SK-N-SH (cell line): ENCODE measurements around the gene AMER1. TPM values are rescaled to one million over a fixed set of nuclear protein-coding genes. Genes with fewer than 3 reads are reported as not detected.

Experiments
- CTCF ChIA-PET: fragments of 300-600, 350-600 bp; formaldehyde crosslinking; extraction: SDS; loops from one replicate; lab custom pipeline; 2021; lab: Yijun Ruan, JAX
- POLR2A ChIA-PET: fragments of 350-600 bp; sonication (Branson Sonifier 250); formaldehyde crosslinking; extraction: SDS; loops from one replicate; lab custom pipeline; 2020; ENCODE audit warnings: antibody characterized with exemption, inconsistent platforms; lab: Yijun Ruan, JAX
- DNase-seq: peaks from one replicate; pipeline ENCODE4 v3.0.0; 2012
- H2AFZ ChIP-seq: fragments of 200-600 bp; sonication (generic); 2 replicates; pipeline ENCODE4 v1.8.1; 2016; ENCODE audit warnings: antibody characterized with exemption, mild to moderate bottlenecking, low read depth
- H3F3A ChIP-seq: fragments of 200-600 bp; sonication (generic); replicated peaks from 2 replicates; pipeline ENCODE3; 2016; ENCODE audit warnings: antibody characterized with exemption, mild to moderate bottlenecking; ENCODE audit not compliant: insufficient read depth
- H3K27ac ChIP-seq, 2 experiments: fragments of 200-500 bp in 1 of 2; fragments of 200-600 bp in 1 of 2; sonication (Bioruptor generic) in 1 of 2; sonication (generic), shearing (Covaris generic) in 1 of 2; 2 replicates each; pipeline versions ENCODE4 v1.5.1 to v1.6.1; 2014 to 2016; ENCODE audit warnings: low read depth in 2 of 2, inconsistent platforms in 1 of 2, low read length in 1 of 2, mild to moderate bottlenecking in 1 of 2, mixed read lengths in 1 of 2
- H3K27me3 ChIP-seq: fragments of 200-600 bp; sonication (generic), shearing (Covaris generic); 2 replicates; pipeline ENCODE4 v1.6.1; 2016; ENCODE audit warnings: mixed run types; ENCODE audit not compliant: insufficient read depth
- H3K36me3 ChIP-seq, 2 experiments: fragments of 200-500 bp in 1 of 2; fragments of 200-600 bp in 1 of 2; sonication (Bioruptor generic) in 1 of 2; sonication (generic) in 1 of 2; replicated peaks in 1 of 2; 2 replicates each; pipeline versions ENCODE3 to v1.5.1; 2014 to 2016; ENCODE audit warnings: low read length in 1 of 2, mild to moderate bottlenecking in 1 of 2; ENCODE audit not compliant: insufficient read depth in 2 of 2, control insufficient read depth in 1 of 2
- H3K4me1 ChIP-seq, 2 experiments: fragments of 200-500 bp in 1 of 2; fragments of 200-600 bp in 1 of 2; sonication (Bioruptor generic) in 1 of 2; sonication (generic), shearing (Covaris generic) in 1 of 2; 2 replicates each; pipeline versions ENCODE4 v1.5.1 to v1.6.1; 2014 to 2016; ENCODE audit warnings: low read depth in 1 of 2, low read length in 1 of 2, mixed run types in 1 of 2; ENCODE audit not compliant: insufficient read depth in 2 of 2, control insufficient read depth in 1 of 2
- H3K4me2 ChIP-seq: fragments of 200-600 bp; sonication (generic), shearing (Covaris generic); 2 replicates; pipeline ENCODE4 v1.6.1; 2017; ENCODE audit warnings: mixed run types
- H3K4me3 ChIP-seq, 2 experiments: fragments of 200-500 bp in 1 of 2; fragments of 200-600 bp in 1 of 2; sonication (Bioruptor generic) in 1 of 2; sonication (generic), shearing (Covaris generic) in 1 of 2; 2 replicates each; pipeline versions ENCODE4 v1.5.1 to v1.8.1; 2014 to 2016; ENCODE audit warnings: low read depth in 2 of 2, inconsistent platforms in 1 of 2, low read length in 1 of 2, mild to moderate bottlenecking in 1 of 2, mixed read lengths in 1 of 2, moderate library complexity in 1 of 2
- H3K79me2 ChIP-seq: fragments of 200-600 bp; sonication (generic); 2 replicates; pipeline ENCODE4 v1.8.1; 2017; ENCODE audit warnings: mild to moderate bottlenecking; ENCODE audit not compliant: insufficient read depth
- H3K9ac ChIP-seq: fragments of 200-600 bp; sonication (generic); 2 replicates; pipeline ENCODE4 v1.6.1; 2017; ENCODE audit warnings: mixed run types
- H3K9me2 ChIP-seq: fragments of 200-600 bp; sonication (generic); 2 replicates; pipeline ENCODE4 v1.6.1; 2017; ENCODE audit warnings: mixed run types
- H3K9me3 ChIP-seq: fragments of 200-600 bp; sonication (generic); 2 replicates; pipeline ENCODE4 v1.6.1; 2017; ENCODE audit warnings: mixed run types, mild to moderate bottlenecking, moderate library complexity
- H4K20me1 ChIP-seq: fragments of 200-600 bp; sonication (generic); 2 replicates; pipeline ENCODE4 v1.6.1; 2017; ENCODE audit warnings: mild to moderate bottlenecking, mixed run types; ENCODE audit not compliant: insufficient read depth
- ELF1 ChIP-seq: IDR thresholded peaks from 2 replicates; pipeline ENCODE4 v1.4.0; 2012
- EZH2phosphoT487 ChIP-seq: fragments of 200-600 bp; sonication (generic); IDR thresholded peaks from 2 replicates; pipeline ENCODE4 v1.6.1; 2017; ENCODE audit warnings: low read depth, mixed run types, mild to moderate bottlenecking, antibody characterized with exemption, moderate library complexity, borderline replicate concordance
- FOXJ3 ChIP-seq: sonication (generic); formaldehyde crosslinking; IDR thresholded peaks from 2 replicates; pipeline ENCODE4 v1.5.1; 2020; ENCODE audit warnings: mild to moderate bottlenecking, missing genetic modification reagents
- FOXM1 ChIP-seq: IDR thresholded peaks from 2 replicates; pipeline ENCODE4 v1.4.0; 2012; ENCODE audit warnings: low read depth, mild to moderate bottlenecking
- GABPA ChIP-seq: IDR thresholded peaks from 2 replicates; pipeline ENCODE4 v1.4.0; 2012; ENCODE audit warnings: low read depth, mild to moderate bottlenecking
- GATA2 ChIP-seq: sonication (generic); formaldehyde crosslinking; IDR thresholded peaks from 2 replicates; pipeline ENCODE4 v1.5.0; 2020; ENCODE audit warnings: mild to moderate bottlenecking, missing genetic modification reagents
- NRF1 ChIP-seq: IDR thresholded peaks from 2 replicates; pipeline ENCODE4 v1.6.1; 2012; ENCODE audit warnings: low read depth, mild to moderate bottlenecking, low read length
- PBX3 ChIP-seq: IDR thresholded peaks from 2 replicates; pipeline ENCODE4; 2012
- POLR2AphosphoS5 ChIP-seq: IDR thresholded peaks from 2 replicates; pipeline ENCODE4 v1.6.1; 2012; ENCODE audit warnings: low read depth, low read length
- SIN3A ChIP-seq: IDR thresholded peaks from 2 replicates; pipeline ENCODE4 v1.6.1; 2012; ENCODE audit warnings: low read depth, mild to moderate bottlenecking, low read length, moderate library complexity, borderline replicate concordance
- SMC3 ChIP-seq: IDR thresholded peaks from 2 replicates; pipeline ENCODE4 v1.6.1; 2012; ENCODE audit warnings: low read depth, low read length, improper control_type of control experiment
- TAF1 ChIP-seq: IDR thresholded peaks from 2 replicates; pipeline ENCODE4 v1.6.1; 2012; ENCODE audit warnings: low read depth, mild to moderate bottlenecking, low read length, moderate library complexity, borderline replicate concordance
- TCF12 ChIP-seq: IDR thresholded peaks from 2 replicates; pipeline ENCODE4 v1.4.0; 2012
- TEAD4 ChIP-seq: IDR thresholded peaks from 2 replicates; pipeline ENCODE4 v1.4.0; 2012; ENCODE audit warnings: mild to moderate bottlenecking, borderline replicate concordance; ENCODE audit not compliant: insufficient read depth
- USF1 ChIP-seq: IDR thresholded peaks from 2 replicates; pipeline ENCODE4 v1.4.0; 2012; ENCODE audit warnings: low read depth, borderline replicate concordance
- YY1 ChIP-seq: IDR thresholded peaks from 2 replicates; pipeline ENCODE4 v1.4.0; 2012; ENCODE audit warnings: low read depth, mild to moderate bottlenecking
- ZBTB33 ChIP-seq: IDR thresholded peaks from 2 replicates; pipeline ENCODE4 v1.4.0; 2012; ENCODE audit warnings: low read depth, borderline replicate concordance
- WGBS: methylation state at CpG from one replicate; pipeline ENCODE4 v1.1.6; 2017; ENCODE audit warnings: low lambda C conversion rate; 5-methylcytosine and 5-hydroxymethylcytosine counted together
- polyA plus RNA-seq, 3 experiments: library from polyadenylated mRNA; depleted of rRNA; stranded (reverse); fragments of >200 nt; gene quantifications; 2 replicates each; pipeline ENCODE4 v1.2.3, GENCODE V29; 2012
- TF ChIP-seq, protein P1 (sequence below): fragments of 200-600 bp; sonication (generic); IDR thresholded peaks from 2 replicates; pipeline ENCODE4 v1.6.1; 2017; ENCODE audit warnings: antibody characterized with exemption, mild to moderate bottlenecking, moderate library complexity

AMER1 gene
- polyA plus RNA-seq, 1 of the 3 experiments (the other 2 are of a cell fraction), result 0.67 TPM

- Histone ChIP-seq H3K4me3 (no peak overlapping the region), H3K9me2 (no peaks in the 10 kb centered on the region), H3F3A (no peaks in the 10 kb centered on the region), H3K4me2 (no peak overlapping the region), H2AFZ (no peak overlapping the region), H3K4me1 (no peaks in the 10 kb centered on the region), H3K27me3 (no peaks in the 10 kb centered on the region), H3K36me3 (no peaks in the 10 kb centered on the region), H3K9me3 (no peaks in the 10 kb centered on the region), H3K9ac (no peak overlapping the region), H3K27ac (no peak overlapping the region), H3K79me2 (no peaks in the 10 kb centered on the region), H4K20me1 (no peaks in the 10 kb centered on the region)
- no peak for DNase-seq
- no peak for TF ChIP-seq FOXJ3 (CRISPR knock-in tag)
- ChIA-PET POLR2A (no interaction called here), CTCF (no interaction called here)
Observed at GRCh38 chrX:64176876-64177275, 28.6 kb downstream of the AMER1 start.

DNA sequence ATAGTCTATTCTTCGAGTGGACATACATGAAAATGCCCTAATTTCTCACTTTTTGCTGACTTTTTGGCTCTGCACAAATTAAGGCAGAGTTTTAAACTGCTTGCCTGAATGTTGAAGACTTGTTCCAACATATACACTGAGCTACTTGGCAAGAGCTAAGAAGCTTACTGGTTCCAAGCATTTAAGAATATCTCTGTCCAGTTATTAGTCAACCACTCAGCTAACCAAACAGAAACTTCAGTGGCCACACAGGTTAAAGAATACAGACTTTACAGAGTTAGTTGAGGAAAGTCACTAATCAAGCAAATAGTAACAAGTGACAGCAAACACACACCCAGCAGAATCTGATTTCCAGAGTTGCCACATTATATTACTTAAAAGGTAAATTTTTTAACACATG, 35.5 kb downstream of the AMER1 start:
- TF ChIP-seq PBX3 (no peak), SIN3A (no peak), ZBTB33 (no peak), FOXM1 (no peak), SMC3 (no peak), USF1 (no peak), GATA2 (CRISPR knock-in tag) (no peak), GABPA (no peak), YY1 (no peak), TEAD4 (no peak), ELF1 (no peak), NRF1 (no peak), TAF1 (no peak), EZH2phosphoT487 (no peak), POLR2AphosphoS5 (no peak), TCF12 (no peak)
- TF ChIP-seq, protein P1, sequence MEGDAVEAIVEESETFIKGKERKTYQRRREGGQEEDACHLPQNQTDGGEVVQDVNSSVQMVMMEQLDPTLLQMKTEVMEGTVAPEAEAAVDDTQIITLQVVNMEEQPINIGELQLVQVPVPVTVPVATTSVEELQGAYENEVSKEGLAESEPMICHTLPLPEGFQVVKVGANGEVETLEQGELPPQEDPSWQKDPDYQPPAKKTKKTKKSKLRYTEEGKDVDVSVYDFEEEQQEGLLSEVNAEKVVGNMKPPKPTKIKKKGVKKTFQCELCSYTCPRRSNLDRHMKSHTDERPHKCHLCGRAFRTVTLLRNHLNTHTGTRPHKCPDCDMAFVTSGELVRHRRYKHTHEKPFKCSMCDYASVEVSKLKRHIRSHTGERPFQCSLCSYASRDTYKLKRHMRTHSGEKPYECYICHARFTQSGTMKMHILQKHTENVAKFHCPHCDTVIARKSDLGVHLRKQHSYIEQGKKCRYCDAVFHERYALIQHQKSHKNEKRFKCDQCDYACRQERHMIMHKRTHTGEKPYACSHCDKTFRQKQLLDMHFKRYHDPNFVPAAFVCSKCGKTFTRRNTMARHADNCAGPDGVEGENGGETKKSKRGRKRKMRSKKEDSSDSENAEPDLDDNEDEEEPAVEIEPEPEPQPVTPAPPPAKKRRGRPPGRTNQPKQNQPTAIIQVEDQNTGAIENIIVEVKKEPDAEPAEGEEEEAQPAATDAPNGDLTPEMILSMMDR, result no peak
- TF ChIP-seq, all 33 proteins: peak for 0
- no peaks in the 10 kb centered on the region for H3K4me1 ChIP-seq
- H3F3A ChIP-seq, result no peaks in the 10 kb centered on the region
- no peak overlapping the region for H3K27ac ChIP-seq
- no peaks in the 10 kb centered on the region for H4K20me1 ChIP-seq
- H3K9me2 ChIP-seq, result no peaks in the 10 kb centered on the region
- WGBS, result 3% methylated on average over 1 of the region's 1 CpG
- H3K27me3 ChIP-seq, result no peaks in the 10 kb centered on the region
- no peak overlapping the region for H3K4me3 ChIP-seq
- CTCF ChIA-PET, result interaction anchor here (0.6 kb wide), 1 partner anchor 172 kb away, joined by 3 read pairs; no protein-coding TSS in a partner anchor
- H3K79me2 ChIP-seq, result no peaks in the 10 kb centered on the region
- DNase-seq, result no peak
- H2AFZ ChIP-seq, result no peak overlapping the region
- POLR2A ChIA-PET, result no interaction called here
- H3K9me3 ChIP-seq, result no peaks in the 10 kb centered on the region
- H3K36me3 ChIP-seq, result no peaks in the 10 kb centered on the region
- H3K9ac ChIP-seq, result no peak overlapping the region
- H3K4me2 ChIP-seq, result no peak overlapping the region
